SU-DHL-6 (cell line): ENCODE results near the gene CNTN4.

Source experiments
- CTCF ChIP-seq: fragments of 200-600 bp; sonication (generic); IDR thresholded peaks from one replicate; pipeline ENCODE4 v1.5.1; 2017; ENCODE audit warnings: antibody characterized with exemption, mild to moderate bottlenecking, low read length, moderate library complexity; ENCODE audit not compliant: insufficient read depth, poor library complexity, severe bottlenecking
- EZH2phosphoT487 ChIP-seq: fragments of 200-600 bp; sonication (generic), shearing (Covaris generic); conservative IDR thresholded peaks from 2 replicates; pipeline ENCODE4 v1.6.1; 2018; ENCODE audit warnings: mild to moderate bottlenecking, antibody characterized with exemption, low read length, moderate library complexity, mixed read lengths

GRCh38 chr3:2837239-2837638, 738.6 kb downstream of the CNTN4 start:
- TF ChIP-seq CTCF, result no peak
- no peak for TF ChIP-seq EZH2phosphoT487
